ENCODE data around the gene TMEM19. TPM values are rescaled to one million over a fixed set of nuclear protein-coding genes. Genes with fewer than 3 reads are reported as not detected.
"Not testable (repeated sequence)": the region's sequence is repeated elsewhere in the genome, so short reads cannot be mapped to it uniquely, and the experiment has no call there.

The TMEM19 gene
- total and polyA plus RNA-seq, 2 of the 8 experiments (the other 6 are each of a cell fraction or from before 2014, with no cell fraction given) = 12.6 to 19.1 TPM

DNA sequence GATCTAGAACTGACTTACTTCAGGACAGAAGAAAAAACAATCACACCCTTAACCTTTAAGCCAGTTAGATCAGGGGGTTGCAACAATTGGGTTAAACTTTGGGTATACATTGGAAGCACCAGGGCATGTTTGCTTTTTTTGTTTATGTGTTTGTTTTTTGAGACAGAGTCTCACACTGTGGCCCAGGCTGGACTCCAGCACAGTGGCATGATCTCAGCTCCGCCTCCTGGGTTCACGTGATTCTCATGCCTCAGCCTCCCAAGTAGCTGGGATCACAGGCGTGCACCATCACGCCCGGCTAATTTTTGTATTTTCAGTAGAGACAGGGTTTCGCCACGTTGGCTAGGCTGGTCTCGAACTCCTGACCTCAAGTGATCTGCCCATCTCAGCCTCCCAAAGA is 16.3 kb downstream of the TMEM19 start:
- H3K18ac ChIP-seq (ENCODE audit: extremely low read depth, low read length); POLR2A ChIA-PET (ENCODE audit: partially characterized antibody); H3K9me3 ChIP-seq (ENCODE audit: insufficient read depth in 2 of 2, low read depth in 1 of 2, low read length in 1 of 2); H3K4me1 ChIP-seq (replicated peaks in 1 of 4; ENCODE audit: control insufficient read depth in 3 of 4, insufficient read depth in 4 of 4, low read length in 3 of 4); H4K8ac ChIP-seq (ENCODE audit: extremely low read depth, insufficient read depth, low read length); DNase-seq (ENCODE audit: low read depth in 1 of 2, low spot score in 2 of 2); H4K20me1 ChIP-seq (replicated peaks in 1 of 2; ENCODE audit: control insufficient read depth in 1 of 2, insufficient read depth in 2 of 2, low read length in 2 of 2); CTCF ChIA-PET (ENCODE audit: partially characterized antibody); H3K79me2 ChIP-seq (ENCODE audit: control insufficient read depth in 1 of 2, insufficient read depth in 2 of 2, low read length in 2 of 2); H3K9ac ChIP-seq (replicated peaks in 1 of 4; ENCODE audit: extremely low read depth in 1 of 4, low read depth in 3 of 4, low read length in 3 of 4); H3K79me1 ChIP-seq (ENCODE audit: low read depth, low read length); H2BK120ac ChIP-seq (replicated peaks; ENCODE audit: low read depth, low read length); H3K27ac ChIP-seq (ENCODE audit: low read depth, low read length); H2BK15ac ChIP-seq (ENCODE audit: low read length); H3K23ac ChIP-seq (ENCODE audit: insufficient read length); H2BK5ac ChIP-seq (ENCODE audit: low read depth, low read length); H3K4me2 ChIP-seq (ENCODE audit: insufficient read depth in 1 of 2, low read depth in 2 of 2, low read length in 2 of 2); FAIRE-seq; H4K91ac ChIP-seq (replicated peaks; ENCODE audit: insufficient read length, low read length); H3K23me2 ChIP-seq (ENCODE audit: low read depth, low read length); H3K4ac ChIP-seq (replicated peaks; ENCODE audit: insufficient read length, low read depth, low read length); H2AK5ac ChIP-seq (ENCODE audit: low read depth, low read length); H3K56ac ChIP-seq (replicated peaks; ENCODE audit: insufficient read length, low read depth, low read length); H3K14ac ChIP-seq (ENCODE audit: insufficient read length); H2BK20ac ChIP-seq (ENCODE audit: low read length); H2BK12ac ChIP-seq (ENCODE audit: low read depth, low read length); H4K5ac ChIP-seq (ENCODE audit: insufficient read length, low read depth, low read length); H3K27me3 ChIP-seq (replicated peaks in 1 of 4; ENCODE audit: control insufficient read depth in 3 of 4, extremely low read depth in 1 of 4, insufficient read depth in 3 of 4, low read length in 3 of 4); H2AFZ ChIP-seq (ENCODE audit: low read length); H3K4me3 ChIP-seq (ENCODE audit: extremely low read depth in 1 of 4, insufficient read depth in 2 of 4, low read depth in 3 of 4, low read length in 4 of 4): not testable (repeated sequence)
- 80% methylated on average over 8 of the region's 8 CpGs; no CpG with 5 or more reads in 1 of the 2 experiments for WGBS, 2 experiments (ENCODE audit: extremely low coverage in 1 of 2, insufficient coverage in 1 of 2, insufficient read length in 1 of 2, insufficient replicate concordance in 2 of 2, low coverage in 1 of 2, low lambda C conversion rate in 2 of 2, missing lambda C conversion rate in 1 of 2)
- H3K36me3 ChIP-seq (ENCODE audit: control insufficient read depth in 2 of 4, insufficient read depth in 4 of 4, low read length in 3 of 4) = peaks cover 0 to 12% (median 4%) of the 10 kb centered on the region in 4 experiments; a peak in 3 of 8 replicates

All from H1 (cell line).